ENCODE data around the gene DPP6.
"Not testable (repeated sequence)": the region's sequence is repeated elsewhere in the genome, so short reads cannot be mapped to it uniquely, and the experiment has no call there.

The DPP6 gene

DNA sequence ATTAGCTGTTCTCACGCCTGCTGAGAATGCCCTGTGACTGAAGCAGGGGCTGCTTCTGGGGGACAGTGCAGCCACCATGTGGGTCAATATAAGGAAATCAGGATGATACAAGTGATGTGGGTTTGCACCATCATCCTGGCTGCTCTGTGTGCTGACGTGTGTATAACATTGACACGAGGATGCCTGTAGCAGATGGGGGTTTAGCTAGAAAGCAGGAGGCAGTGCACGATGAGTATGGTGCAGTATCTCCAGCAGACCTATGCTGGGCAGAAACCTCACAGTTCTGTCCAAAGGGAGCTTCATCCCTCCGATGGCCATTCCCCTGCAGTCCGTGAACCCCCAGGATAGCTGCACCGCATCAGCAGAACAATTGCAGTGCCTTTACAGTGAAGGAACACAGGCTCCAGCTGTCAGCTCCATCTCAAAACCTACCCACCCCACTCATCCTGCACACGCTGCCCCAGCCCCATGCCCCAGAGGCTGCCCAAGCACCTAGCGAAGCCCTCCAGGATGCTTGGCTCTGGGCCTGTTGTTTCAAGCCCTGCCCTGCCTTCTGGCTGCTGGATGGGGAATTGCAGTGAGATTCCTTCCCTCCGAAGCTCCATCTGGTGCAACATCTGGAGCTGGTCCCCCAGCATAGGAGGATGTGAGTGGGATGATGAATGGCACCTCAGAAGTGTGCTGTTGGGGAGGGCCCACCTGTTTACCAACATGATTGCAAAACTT is 96.8 kb downstream of the DPP6 start:
- not testable (repeated sequence) for DNase-seq (ENCODE audit: low spot score)

GRCh38 chr7:154150656-154151055 is 98.5 kb downstream of the DPP6 start:
- DNase-seq (ENCODE audit: low spot score) = not testable (repeated sequence)

GRCh38 chr7:154151306-154151705 is 99.1 kb downstream of the DPP6 start:
- DNase-seq (ENCODE audit: low spot score) = not testable (repeated sequence)

DNA sequence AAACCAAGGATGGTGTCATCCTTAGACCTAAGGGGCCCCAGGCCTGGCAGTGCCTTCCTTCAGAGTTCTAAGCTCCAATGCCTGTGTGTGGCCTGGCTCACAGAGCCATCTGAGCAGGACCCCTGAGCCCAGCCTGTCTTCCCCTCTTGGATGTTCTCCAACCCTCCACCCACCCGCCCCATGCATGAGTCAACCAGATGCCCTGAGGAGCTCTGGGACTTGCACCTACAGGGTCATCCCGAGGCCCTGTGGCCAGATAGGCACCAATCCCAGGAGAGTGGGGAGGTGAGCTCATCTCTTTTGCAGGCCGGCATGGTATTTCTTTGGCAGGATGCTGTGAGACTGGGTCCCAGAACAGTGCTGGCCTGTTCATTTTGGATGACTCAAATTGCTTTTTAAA is 103.7 kb downstream of the DPP6 start:
- not testable (repeated sequence) for DNase-seq (ENCODE audit: low spot score)

- DNase-seq (ENCODE audit: low spot score) = not testable (repeated sequence)
Measured at GRCh38 chr7:154162921-154163320, 110.7 kb downstream of the DPP6 start.

- DNase-seq (ENCODE audit: low spot score) = not testable (repeated sequence)
Measured at GRCh38 chr7:154163642-154164041, 111.4 kb downstream of the DPP6 start.

DNA sequence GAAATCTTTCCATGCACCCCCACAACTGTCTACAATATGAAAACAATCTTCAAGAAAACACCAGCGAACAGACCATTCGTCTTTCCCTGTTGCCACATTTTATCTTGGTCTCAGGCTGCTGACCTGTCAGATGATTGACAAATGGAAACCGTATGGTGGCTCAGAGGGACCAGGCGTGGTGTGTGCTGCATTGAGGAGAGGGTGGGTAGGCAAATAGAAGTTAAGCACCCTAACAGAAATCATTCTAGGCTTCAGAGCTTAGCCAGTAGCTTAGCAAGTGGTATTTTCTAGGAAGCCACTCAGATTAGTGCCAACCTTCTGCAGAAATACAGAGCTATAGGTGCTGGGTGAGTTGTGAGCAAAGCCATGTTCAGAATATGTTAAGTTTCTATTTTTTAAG is 114.9 kb downstream of the DPP6 start:
- no peak for DNase-seq (ENCODE audit: low spot score)

DNA sequence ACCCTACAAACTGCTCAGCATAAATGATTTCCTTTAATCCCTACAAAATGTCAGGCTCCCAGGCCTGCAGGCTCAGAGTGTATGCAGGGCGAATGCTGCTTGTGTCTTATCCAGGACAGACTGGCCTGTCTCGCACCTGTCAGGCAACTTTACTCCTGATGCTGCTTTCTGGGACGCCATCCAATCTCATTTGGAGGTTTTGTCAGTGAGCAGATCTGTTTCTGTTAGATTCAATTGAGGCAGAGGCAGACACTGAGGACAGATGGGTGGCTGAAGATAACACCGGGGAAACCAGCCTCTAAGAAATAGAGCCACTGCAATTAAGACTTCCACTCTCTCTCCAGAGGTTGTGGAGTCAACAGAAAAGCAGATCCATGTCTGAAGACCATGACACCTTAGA is 115.6 kb downstream of the DPP6 start:
- no peak for DNase-seq (ENCODE audit: low spot score)

DNA sequence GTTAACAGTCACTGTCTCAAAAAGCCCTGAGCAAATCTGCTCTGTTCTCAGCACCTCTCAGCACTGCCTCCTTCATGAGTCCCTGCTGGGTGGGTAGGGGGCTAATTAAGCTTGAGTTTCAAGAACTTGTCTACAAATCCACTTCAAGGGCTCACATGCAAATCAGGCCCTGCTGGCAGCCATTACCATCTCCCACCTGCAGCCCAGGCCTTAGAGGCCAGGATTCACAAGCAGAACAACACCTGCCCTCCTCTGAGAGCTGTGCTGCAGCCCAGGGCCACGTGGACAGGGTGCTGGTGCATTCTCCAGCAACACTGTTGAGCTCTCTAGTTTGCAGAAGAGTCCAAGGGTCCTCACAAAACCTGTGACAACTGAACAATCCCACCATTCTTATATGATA is 119.2 kb downstream of the DPP6 start:
- no peak for DNase-seq (ENCODE audit: low spot score)

- DNase-seq (ENCODE audit: low spot score) = no peak
Measured at GRCh38 chr7:154172236-154172635, 120.0 kb downstream of the DPP6 start.

DNA sequence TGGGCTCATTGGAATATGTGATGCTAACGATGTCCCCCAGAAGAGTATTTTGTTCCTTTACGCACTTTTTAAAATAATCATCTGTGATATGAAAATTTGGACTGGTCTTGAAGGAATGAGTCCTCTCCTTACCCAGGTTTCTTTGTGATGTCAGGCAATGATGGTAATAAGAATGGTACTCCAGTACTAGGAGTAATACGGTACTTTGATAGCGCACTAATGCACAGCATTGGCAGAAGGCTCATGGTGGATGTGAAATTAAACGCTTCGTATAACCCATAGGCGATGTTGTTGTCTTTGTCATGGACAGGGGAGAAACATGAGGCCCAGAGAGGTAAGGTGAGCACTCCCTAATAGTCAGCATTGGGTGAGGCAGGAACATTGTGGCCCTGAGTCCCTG is 125.4 kb downstream of the DPP6 start:
- no peak for DNase-seq (ENCODE audit: low spot score)

DNA sequence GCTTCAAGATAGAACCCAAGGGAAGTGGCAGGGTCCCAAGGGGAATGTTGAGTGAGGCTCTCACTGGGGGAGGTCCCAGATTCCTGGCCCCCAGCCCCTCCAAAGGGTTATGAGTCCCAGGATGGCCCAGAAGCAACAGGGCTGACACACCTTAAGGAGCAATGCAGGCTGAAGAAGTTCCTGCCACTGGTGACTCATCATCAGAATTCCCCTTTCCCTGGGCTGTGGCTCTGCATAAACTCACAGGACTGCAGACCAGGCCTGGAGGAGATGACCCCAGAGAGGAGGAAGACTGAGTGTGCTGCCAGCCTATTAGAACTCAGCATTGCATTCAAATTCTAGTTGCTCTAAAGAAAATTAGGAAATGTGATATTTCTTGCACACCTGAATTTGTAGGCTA is 126.7 kb downstream of the DPP6 start:
- DNase-seq (ENCODE audit: low spot score) = no peak

GRCh38 chr7:154183482-154183881 is 131.3 kb downstream of the DPP6 start:
- DNase-seq (ENCODE audit: low spot score) = no peak

DNA sequence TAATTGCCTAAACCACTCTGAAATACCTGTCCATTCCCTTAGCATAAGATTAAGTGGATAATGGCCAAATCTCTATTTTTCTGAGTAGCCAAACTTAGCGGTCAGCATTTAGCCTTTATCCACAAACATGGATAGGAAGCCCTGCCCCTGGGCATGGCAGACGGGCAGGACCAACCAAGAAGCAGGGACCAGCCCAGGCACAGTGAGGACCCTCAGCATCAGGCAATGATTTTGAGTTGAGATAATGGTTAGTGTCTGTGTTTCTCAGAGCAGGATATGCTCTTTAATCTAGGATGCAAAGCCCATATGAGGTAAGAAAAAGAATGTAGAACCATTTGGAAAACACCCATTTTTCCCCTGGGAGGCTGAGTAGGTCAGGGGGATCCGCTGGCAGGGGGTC is 131.7 kb downstream of the DPP6 start:
- no peak for DNase-seq (ENCODE audit: low spot score)

DNA sequence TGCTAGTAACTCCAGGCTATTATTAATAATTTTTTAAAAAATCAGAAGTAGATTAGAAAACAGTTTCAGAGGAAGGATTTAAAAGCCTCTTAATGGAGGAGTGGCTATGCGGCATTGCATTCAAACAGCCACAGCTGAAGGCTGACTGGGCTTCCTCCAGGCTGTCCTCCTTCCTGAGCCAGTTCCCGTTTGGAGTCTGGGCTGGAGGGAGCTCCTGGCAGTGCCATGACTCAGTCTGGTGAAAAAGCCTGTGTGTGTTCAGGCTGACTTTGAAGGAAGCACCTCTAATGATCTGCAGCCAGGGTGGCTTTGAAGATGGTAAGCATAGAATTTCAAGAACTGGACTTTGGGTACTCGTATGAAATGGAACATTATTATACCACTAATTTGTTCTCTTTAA is 134.6 kb downstream of the DPP6 start:
- no peak for DNase-seq (ENCODE audit: low spot score)

DNA sequence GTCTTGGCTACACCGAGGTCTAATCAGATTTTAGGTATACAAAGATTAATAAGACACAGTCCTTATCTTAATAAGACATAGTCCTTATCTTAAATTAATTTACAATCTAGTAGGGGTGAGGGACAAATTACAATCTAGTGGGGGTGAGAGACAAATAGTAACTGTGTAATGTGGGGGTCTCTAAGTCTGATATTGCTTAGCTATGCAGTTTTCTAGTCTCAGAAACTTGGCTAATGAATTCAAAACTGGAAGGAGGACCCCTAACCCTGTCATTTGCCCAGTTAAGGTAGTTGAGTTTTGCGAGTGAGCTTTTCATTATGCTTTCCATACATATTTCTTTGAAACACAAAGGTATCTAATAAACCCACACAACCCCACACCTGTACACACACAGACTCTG is 136.1 kb downstream of the DPP6 start:
- no peak for DNase-seq (ENCODE audit: low spot score)

DNA sequence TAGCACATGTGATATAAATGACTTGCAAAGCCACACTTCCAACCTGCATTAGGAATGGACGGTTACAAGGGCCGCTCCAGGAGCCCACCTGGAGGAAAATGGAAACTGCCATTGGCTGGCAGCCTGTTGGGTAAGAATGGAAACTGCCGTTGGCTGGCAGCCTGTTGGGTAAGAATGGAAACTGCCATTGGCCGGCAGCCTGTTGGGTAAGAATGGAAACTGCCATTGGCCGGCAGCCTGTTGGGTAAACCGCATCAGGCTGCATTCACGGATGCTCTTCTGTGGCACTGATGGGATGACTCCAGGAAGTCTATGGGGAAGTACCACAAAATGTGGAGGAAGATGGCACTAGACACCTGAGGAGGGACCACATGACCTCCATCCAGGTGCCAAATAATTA is 143.1 kb downstream of the DPP6 start:
- DNase-seq (ENCODE audit: low spot score) = no peak

DNA sequence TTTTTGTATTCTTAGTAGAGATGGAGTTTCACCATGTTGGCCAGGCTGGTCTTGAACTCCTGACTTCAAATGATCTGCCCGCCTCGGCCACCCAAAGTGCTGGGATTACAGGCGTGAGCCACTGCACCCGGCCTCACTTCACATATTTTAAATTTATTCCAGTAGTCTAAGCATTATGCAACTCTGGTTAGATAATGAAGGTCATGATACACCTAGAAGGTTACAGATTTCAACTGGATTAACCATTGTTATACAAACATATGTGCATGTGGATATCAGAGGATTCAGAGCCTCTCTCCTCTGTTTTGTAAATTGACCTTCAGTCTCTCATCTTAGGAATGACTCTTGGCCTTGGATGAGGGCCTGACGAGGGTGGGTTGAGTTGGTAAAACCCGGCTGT is 146.3 kb downstream of the DPP6 start:
- DNase-seq (ENCODE audit: low spot score) = no peak

DNA sequence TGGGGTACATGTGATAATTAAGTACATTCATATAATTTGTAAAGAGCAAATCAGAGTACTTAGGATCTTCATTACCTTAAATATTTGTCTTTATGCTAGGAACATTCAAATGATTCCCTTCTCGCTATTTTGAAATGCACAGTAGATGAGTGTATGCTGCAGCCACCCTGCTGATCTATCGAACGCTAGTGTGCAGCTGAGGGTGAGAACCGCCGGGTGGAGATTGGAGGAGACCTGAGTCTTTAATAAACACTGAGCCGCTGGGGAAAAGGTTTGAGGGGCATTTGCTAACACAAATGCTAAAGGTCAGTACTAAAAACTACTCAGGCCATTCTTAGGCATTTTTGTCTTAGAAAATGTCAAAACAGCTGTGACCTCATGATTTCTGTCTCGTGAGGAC is 148.0 kb downstream of the DPP6 start:
- no peak for DNase-seq (ENCODE audit: low spot score)

DNA sequence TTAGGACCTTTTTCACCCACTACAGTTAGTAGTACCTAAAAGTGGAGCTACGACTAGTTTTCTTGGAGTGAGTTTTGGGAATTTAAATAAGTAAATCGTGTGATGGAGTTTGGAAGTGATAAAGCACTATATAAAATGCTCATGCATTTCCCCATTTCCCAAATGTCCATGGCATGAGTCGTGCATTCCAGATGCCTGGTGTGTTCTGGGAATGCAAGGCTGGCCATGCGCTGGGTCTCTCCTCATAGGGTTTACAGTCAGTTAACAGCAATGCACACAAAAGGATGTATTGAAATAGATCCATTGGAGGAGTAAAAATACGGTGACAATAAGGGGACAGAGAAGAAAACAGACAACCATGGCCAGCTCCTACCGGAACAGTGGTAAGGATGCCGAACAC is 149.8 kb downstream of the DPP6 start:
- DNase-seq (ENCODE audit: low spot score) = no peak

DNA sequence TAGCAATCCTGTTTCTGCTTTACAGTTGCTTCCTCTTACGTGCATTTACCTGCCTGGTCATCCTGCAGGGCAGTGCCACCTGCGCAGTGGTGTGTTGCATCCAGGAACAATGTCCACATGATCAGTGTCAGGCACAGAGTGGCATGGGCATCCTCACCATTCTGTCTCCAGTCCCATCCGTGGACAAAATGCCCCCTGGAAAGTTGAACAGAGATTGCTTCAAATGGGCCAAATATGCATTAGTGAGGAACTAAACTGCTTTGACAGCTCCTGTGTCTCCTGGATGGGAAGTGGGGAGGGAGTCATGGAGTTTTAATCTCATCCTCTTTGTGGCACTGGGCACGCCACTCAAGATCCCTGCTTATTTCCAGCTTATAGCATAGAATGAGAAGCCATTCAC is 151.8 kb downstream of the DPP6 start:
- DNase-seq (ENCODE audit: low spot score) = no peak

DNA sequence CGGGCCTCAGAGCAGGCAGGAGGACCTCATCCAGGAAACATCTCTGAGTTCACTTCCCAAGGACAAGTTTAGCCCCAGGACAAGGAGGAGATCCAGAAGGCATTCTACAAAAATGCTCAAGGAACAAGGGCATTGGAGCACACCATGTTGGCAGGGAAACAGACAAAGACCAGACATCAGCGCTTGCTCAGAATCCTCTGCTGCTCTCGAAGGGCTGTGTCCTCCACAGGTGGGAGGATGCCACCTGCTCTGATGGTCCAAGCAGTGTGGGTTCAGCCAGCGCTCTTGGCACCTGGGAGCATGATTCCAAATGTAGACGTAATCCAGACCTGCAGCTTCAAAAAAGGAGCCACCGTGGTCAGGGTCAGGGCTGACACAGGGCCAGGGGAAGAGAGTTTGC is 160.7 kb downstream of the DPP6 start:
- DNase-seq (ENCODE audit: low spot score) = no peak

GRCh38 chr7:154217688-154218340 is 165.6 kb downstream of the DPP6 start:
- no peak for DNase-seq (ENCODE audit: low spot score)

- DNase-seq (ENCODE audit: low spot score) = no peak
Measured at GRCh38 chr7:154231732-154232131, 179.5 kb downstream of the DPP6 start.
